ES-I3 (cell line): ENCODE data around the gene RBPMS2.

Experiments used
- H3K36me3 ChIP-seq: 2 replicates; pipeline ENCODE4 v1.6.1; 2013; ENCODE audit warnings: mild to moderate bottlenecking, low read length, control low read depth, moderate library complexity; ENCODE audit not compliant: insufficient read depth
- H3K4me1 ChIP-seq: 2 replicates; pipeline ENCODE4 v1.6.1; 2013; ENCODE audit warnings: mild to moderate bottlenecking, control low read depth, low read length; ENCODE audit not compliant: insufficient read depth
- H3K9ac ChIP-seq: 2 replicates; pipeline ENCODE4 v1.6.1; 2013; ENCODE audit warnings: low read depth, mild to moderate bottlenecking, low read length, moderate library complexity
- H3K9me3 ChIP-seq: 2 replicates; pipeline ENCODE4 v1.6.1; 2013; ENCODE audit warnings: mild to moderate bottlenecking, low read length, moderate library complexity; ENCODE audit not compliant: control insufficient read depth, insufficient read depth

RBPMS2 gene

DNA sequence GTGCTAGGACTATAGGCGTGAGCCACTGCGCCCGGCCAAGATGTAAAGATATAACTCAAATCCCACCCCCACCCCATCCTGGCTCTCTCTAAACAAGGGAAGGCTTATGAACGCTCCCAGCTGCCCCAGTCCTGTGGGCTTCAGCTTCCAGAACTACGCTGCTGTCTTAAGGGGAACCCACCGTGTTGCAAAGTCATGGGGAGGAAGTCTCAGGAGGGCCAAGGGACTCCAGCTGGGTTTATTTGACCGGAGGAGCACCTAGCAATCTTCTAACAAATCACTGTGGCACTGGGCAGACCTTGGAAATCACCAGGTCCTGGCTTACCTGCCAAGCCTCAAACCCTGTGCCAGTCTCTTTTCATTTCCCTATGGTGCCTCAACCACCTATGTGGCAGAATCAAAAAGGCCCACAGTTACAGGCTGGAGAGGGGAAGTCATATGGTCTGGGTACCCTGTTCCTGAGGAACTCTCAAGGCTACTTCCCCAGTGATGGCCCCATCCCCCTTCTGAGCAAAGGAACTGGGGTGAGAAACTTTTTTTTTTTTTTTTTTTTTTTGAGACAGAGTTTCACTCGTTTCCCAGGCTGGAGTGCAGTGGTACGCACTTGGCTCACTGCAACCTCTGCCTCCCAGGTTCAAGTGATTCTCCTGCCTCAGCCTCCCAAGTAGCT, 83.4 kb downstream of the RBPMS2 start:
- Histone ChIP-seq H3K9me3 (no peaks in the 10 kb centered on the region), H3K9ac (no peak overlapping the region), H3K36me3 (peaks cover 57% of the 10 kb centered on the region), H3K4me1 (peaks cover 16% of the 10 kb centered on the region)

DNA sequence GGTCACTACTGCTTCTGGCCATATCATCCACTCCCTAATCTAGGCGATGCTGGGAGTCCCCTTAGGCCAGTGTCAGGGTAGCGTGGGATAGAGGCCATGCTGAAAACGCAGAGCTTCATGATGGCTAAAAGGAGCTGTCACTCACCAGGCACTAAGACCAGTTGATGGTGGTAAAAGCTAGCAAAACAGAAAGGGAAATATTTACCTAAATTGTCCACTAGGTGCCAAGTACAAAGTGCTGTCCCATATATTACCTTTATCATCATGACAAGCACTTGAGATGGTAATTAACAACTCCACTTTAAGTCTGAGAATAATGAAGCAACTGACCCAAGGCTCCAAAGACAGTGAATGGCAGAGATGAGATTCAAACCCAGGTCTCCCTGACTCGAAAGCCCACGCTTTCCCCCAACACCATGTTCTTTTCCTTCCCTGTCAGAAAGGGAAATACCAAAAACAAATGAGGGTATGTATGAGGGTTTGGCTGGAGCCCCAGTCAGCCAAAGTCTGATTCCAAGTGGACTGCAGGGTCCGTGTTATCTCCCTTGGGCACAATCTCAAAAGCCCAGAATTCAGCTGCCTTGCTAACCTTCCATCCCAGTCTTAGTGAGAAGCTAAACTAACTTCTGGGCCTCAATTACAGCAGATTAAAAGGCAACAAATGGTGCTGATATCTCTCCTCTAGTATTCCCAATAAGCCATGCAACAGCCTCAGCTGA, 84.7 kb downstream of the RBPMS2 start:
- peaks cover 12% of the 10 kb centered on the region for H3K4me1 ChIP-seq
- no peak overlapping the region for H3K9ac ChIP-seq
- no peaks in the 10 kb centered on the region for H3K9me3 ChIP-seq
- peaks cover 57% of the 10 kb centered on the region for H3K36me3 ChIP-seq

DNA sequence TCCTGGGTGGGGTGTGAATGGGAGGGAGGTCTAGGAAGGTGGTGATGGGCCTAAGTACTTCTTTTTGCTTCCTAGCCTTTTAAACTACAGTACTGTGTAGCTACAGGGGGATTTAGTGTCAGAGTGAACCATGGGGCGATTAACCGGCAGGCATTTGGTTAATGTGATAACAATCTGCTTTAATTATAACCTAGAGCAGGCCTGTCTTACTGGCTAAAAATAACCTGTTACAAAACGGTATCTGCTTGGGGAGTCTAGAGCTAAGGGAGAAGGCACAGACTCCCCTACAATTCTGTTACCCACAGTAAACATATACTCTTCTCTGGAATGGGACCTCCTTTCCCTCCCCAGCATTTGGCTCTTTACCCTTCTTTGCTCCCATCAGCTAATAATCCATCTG, 85.4 kb downstream of the RBPMS2 start:
- Histone ChIP-seq H3K9me3 (no peaks in the 10 kb centered on the region), H3K4me1 (peaks cover 12% of the 10 kb centered on the region), H3K9ac (no peak overlapping the region), H3K36me3 (peaks cover 51% of the 10 kb centered on the region)
